DOHH2 (cell line): Measurements from ENCODE around the gene LONP2.
"Not testable (repeated sequence)": the region's sequence is repeated elsewhere in the genome, so short reads cannot be mapped to it uniquely, and the experiment has no call there.

Experiments
- H3F3A ChIP-seq: fragments of 200-600 bp; sonication (generic), shearing (Covaris generic); 2 replicates; pipeline ENCODE4 v1.6.0; 2016; ENCODE audit warnings: antibody characterized with exemption, mild to moderate bottlenecking; ENCODE audit not compliant: control insufficient read depth, insufficient read depth
- H3K27ac ChIP-seq: fragments of 200-600 bp; sonication (generic); 2 replicates; pipeline ENCODE4 v1.5.1; 2014; ENCODE audit warnings: low read depth, mild to moderate bottlenecking, low read length, moderate library complexity
- H3K27me3 ChIP-seq: fragments of 200-600 bp; sonication (generic); 2 replicates; pipeline ENCODE4 v1.6.1; 2014; ENCODE audit warnings: mild to moderate bottlenecking, low read length, mixed read lengths; ENCODE audit not compliant: control insufficient read depth
- H3K36me3 ChIP-seq: fragments of 200-600 bp; sonication (generic); 2 replicates; pipeline ENCODE4 v1.6.1; 2014; ENCODE audit warnings: mild to moderate bottlenecking, low read length, moderate library complexity, mixed read lengths; ENCODE audit not compliant: control insufficient read depth
- H3K4me1 ChIP-seq: fragments of 200-600 bp; sonication (generic); 2 replicates; pipeline ENCODE4 v1.6.1; 2014; ENCODE audit warnings: mild to moderate bottlenecking, low read length, mixed read lengths; ENCODE audit not compliant: control insufficient read depth
- H3K4me2 ChIP-seq: fragments of 200-600 bp; sonication (generic); 2 replicates; pipeline ENCODE4 v1.6.0; 2014; ENCODE audit warnings: mild to moderate bottlenecking, low read length, moderate library complexity
- H3K4me3 ChIP-seq: fragments of 200-600 bp; sonication (generic); 2 replicates; pipeline ENCODE4 v1.5.1; 2014; ENCODE audit warnings: mild to moderate bottlenecking, low read length, mixed read lengths
- H3K79me2 ChIP-seq: fragments of 200-600 bp; sonication (generic); 2 replicates; pipeline ENCODE4 v1.6.1; 2014; ENCODE audit warnings: mild to moderate bottlenecking, low read length, mixed read lengths; ENCODE audit not compliant: control insufficient read depth
- H3K9me2 ChIP-seq: fragments of 200-600 bp; sonication (generic); replicated peaks from 2 replicates; pipeline ENCODE4 v1.6.1; 2014; ENCODE audit warnings: mild to moderate bottlenecking, low read length, mixed read lengths; ENCODE audit not compliant: control insufficient read depth
- H3K9me3 ChIP-seq: fragments of 200-600 bp; sonication (generic); 2 replicates; pipeline ENCODE4 v1.6.1; 2014; ENCODE audit warnings: antibody characterized with exemption, low read length, mixed read lengths; ENCODE audit not compliant: control insufficient read depth, insufficient read depth
- H4K20me1 ChIP-seq: fragments of 200-600 bp; sonication (generic); 2 replicates; pipeline ENCODE4 v1.6.0; 2014; ENCODE audit warnings: low read depth, mild to moderate bottlenecking, antibody characterized with exemption, low read length, moderate library complexity; ENCODE audit not compliant: control insufficient read depth, insufficient read depth
- EZH2phosphoT487 ChIP-seq: fragments of 200-600 bp; sonication (generic); IDR thresholded peaks from 2 replicates; pipeline ENCODE4 v1.6.1; 2017; ENCODE audit warnings: borderline replicate concordance, mild to moderate bottlenecking, antibody characterized with exemption, low read length, moderate library complexity, mixed read lengths
- TF ChIP-seq, protein P1 (sequence below): fragments of 200-600 bp; sonication (generic); IDR thresholded peaks from one replicate; pipeline ENCODE4 v1.5.1; 2014; ENCODE audit warnings: antibody characterized with exemption, mild to moderate bottlenecking, low read depth, low read length; ENCODE audit not compliant: poor library complexity, severe bottlenecking

Gene LONP2

DNA sequence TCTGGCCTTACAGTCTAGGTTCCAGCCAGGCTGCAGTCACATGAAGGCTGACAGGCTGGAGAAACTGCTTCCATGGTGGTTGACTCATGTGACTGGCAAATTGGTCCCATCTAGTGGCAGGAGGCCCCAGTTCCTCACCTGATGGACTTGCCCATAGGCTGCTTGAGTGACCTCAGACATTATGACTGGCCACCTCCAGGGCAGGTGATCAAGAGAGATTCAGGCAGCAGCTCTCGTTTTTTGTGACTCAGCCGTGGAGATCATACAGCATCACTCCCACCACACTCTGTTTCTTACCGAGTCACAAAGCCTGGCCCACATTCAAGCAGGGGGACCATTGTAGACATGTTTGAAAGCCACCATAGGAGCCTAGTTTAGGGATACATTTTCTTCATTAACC lies 106.6 kb downstream of the LONP2 start:
- no peak overlapping the region for H3K4me3 ChIP-seq
- no peaks in the 10 kb centered on the region for H3K9me3 ChIP-seq
- no peak for TF ChIP-seq EZH2phosphoT487
- TF ChIP-seq, protein P1, sequence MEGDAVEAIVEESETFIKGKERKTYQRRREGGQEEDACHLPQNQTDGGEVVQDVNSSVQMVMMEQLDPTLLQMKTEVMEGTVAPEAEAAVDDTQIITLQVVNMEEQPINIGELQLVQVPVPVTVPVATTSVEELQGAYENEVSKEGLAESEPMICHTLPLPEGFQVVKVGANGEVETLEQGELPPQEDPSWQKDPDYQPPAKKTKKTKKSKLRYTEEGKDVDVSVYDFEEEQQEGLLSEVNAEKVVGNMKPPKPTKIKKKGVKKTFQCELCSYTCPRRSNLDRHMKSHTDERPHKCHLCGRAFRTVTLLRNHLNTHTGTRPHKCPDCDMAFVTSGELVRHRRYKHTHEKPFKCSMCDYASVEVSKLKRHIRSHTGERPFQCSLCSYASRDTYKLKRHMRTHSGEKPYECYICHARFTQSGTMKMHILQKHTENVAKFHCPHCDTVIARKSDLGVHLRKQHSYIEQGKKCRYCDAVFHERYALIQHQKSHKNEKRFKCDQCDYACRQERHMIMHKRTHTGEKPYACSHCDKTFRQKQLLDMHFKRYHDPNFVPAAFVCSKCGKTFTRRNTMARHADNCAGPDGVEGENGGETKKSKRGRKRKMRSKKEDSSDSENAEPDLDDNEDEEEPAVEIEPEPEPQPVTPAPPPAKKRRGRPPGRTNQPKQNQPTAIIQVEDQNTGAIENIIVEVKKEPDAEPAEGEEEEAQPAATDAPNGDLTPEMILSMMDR = no peak
- H3K27me3 ChIP-seq = no peaks in the 10 kb centered on the region
- no peaks in the 10 kb centered on the region for H3K79me2 ChIP-seq
- H3K4me2 ChIP-seq = no peak overlapping the region
- no peaks in the 10 kb centered on the region; the same call in 1 of the 2 replicates for H3F3A ChIP-seq
- no peaks in the 10 kb centered on the region for H3K9me2 ChIP-seq
- H3K36me3 ChIP-seq = peaks cover 50% of the 10 kb centered on the region
- H4K20me1 ChIP-seq = no peaks in the 10 kb centered on the region
- H3K4me1 ChIP-seq = no peaks in the 10 kb centered on the region
- H3K27ac ChIP-seq = no peak overlapping the region

DNA sequence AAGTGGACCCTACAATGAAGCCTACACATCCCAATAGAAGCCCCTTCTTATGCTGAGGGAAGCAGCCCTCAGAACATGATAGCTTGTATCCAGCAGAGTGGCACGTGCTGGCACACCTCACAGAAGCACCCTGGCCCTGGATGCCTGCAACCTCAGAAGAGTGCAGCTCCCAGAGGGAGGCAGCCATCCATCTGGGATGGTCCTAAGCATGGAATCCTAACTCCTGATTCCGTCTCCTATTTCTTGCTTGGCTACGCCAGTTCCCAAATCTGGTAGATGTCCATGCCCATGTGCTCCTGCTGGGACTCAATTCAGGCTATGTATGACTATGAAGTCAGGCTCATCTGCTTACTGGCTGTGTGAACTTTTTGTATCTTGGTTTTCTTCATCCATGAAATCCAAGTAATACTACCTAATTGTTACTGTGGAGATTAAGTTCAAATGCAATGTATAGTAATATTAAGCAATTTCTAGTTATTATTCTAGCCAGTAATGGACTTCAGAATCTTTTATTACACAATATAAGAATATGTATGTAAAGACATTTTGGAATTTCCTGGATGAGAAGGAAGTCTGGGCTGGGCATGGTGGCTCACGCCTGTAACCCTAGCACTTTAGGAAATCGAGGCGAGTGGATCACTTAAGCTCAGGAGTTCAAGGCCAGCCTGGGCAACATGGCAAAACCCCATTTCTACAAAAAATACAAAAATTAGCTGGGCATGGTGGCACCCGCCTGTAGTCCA lies 108.7 kb downstream of the LONP2 start:
- Histone ChIP-seq H3K36me3 (peaks cover 56% of the 10 kb centered on the region), H3F3A (no peaks in the 10 kb centered on the region; the same call in 1 of the 2 replicates)
- TF ChIP-seq, protein P1 = no peak
- TF ChIP-seq EZH2phosphoT487 = no peak

GRCh38 chr16:48353565-48354163 lies 109.6 kb downstream of the LONP2 start:
- no peak overlapping the region for H3K27ac ChIP-seq
- no peak overlapping the region for H3K4me3 ChIP-seq
- H3F3A ChIP-seq = no peaks in the 10 kb centered on the region; the same call in 1 of the 2 replicates
- no peaks in the 10 kb centered on the region for H3K9me3 ChIP-seq
- H3K27me3 ChIP-seq = no peaks in the 10 kb centered on the region
- no peak for TF ChIP-seq EZH2phosphoT487
- TF ChIP-seq, protein P1 = peak; percentile 90
- no peaks in the 10 kb centered on the region for H3K9me2 ChIP-seq
- H4K20me1 ChIP-seq = peaks cover 5% of the 10 kb centered on the region; the same call in 1 of the 2 replicates
- H3K4me1 ChIP-seq = peaks cover 13% of the 10 kb centered on the region
- H3K4me2 ChIP-seq = no peak overlapping the region
- H3K79me2 ChIP-seq = peaks cover 13% of the 10 kb centered on the region
- peaks cover 54% of the 10 kb centered on the region for H3K36me3 ChIP-seq

More for the DNA sequence above, 108.7 kb downstream of the LONP2 start:
- Histone ChIP-seq H4K20me1 (peaks cover 5% of the 10 kb centered on the region; the same call in 1 of the 2 replicates), H3K4me2 (no peak overlapping the region), H3K9me3 (no peaks in the 10 kb centered on the region), H3K4me3 (no peak overlapping the region), H3K4me1 (peaks cover 13% of the 10 kb centered on the region), H3K27me3 (no peaks in the 10 kb centered on the region), H3K27ac (no peak overlapping the region), H3K79me2 (peaks cover 4% of the 10 kb centered on the region), H3K9me2 (no peaks in the 10 kb centered on the region)

DNA sequence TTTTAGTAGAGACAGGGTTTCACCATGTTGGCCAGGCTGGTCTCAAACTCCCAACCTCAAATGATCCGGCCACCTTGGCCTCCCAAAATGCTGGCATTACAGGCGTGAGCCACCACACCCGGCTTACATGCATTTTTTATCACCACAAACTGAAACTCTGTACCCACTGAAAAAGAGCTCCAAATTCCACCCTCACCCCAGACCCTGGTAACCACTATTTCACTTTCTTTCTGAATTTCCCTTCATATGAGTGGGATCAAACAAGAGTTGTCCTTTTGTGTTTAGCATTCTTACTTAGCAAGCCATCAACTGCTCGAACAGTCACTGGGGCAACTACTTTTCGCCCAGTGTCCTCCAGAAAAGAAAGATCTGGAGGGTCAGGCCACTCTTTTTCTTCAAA lies 110.3 kb downstream of the LONP2 start:
- Histone ChIP-seq H3K4me1 (peaks cover 13% of the 10 kb centered on the region), H3K79me2 (peaks cover 20% of the 10 kb centered on the region), H3K36me3 (peaks cover 47% of the 10 kb centered on the region)
- H3K4me2 ChIP-seq, H3K9me2 ChIP-seq, H3F3A ChIP-seq, H3K27me3 ChIP-seq, H3K4me3 ChIP-seq, H3K27ac ChIP-seq, H3K9me3 ChIP-seq, H4K20me1 ChIP-seq: not testable (repeated sequence)
